Smooth muscle cell (in vitro differentiated cells): Measurements from ENCODE around the gene PRUNE1. TPM values are rescaled to one million over a fixed set of nuclear protein-coding genes. Genes with fewer than 3 reads are reported as not detected.

Source experiments
- DNase-seq: peaks from one replicate; lab custom pipeline; 2025; ENCODE audit not compliant: unreplicated experiment; lab: John Stamatoyannopoulos, UW
- H2AFZ ChIP-seq: fragments of 200-600 bp; sonication (generic); 2 replicates; pipeline ENCODE4 v1.6.0; 2016; ENCODE audit warnings: antibody characterized with exemption, low read depth, mild to moderate bottlenecking
- H3F3A ChIP-seq: fragments of 200-600 bp; sonication (generic); 2 replicates; pipeline ENCODE4 v1.6.0; 2017; ENCODE audit warnings: antibody characterized with exemption, low read depth
- H3K27ac ChIP-seq: fragments of 200-600 bp; sonication (generic); 2 replicates; pipeline ENCODE4 v1.5.1; 2016; ENCODE audit warnings: low read depth, mild to moderate bottlenecking
- H3K27me3 ChIP-seq: fragments of 200-600 bp; sonication (generic); 2 replicates; pipeline ENCODE4 v1.6.1; 2016; ENCODE audit warnings: low read depth, mild to moderate bottlenecking
- H3K36me3 ChIP-seq: fragments of 200-600 bp; sonication (generic); 2 replicates; pipeline ENCODE4 v1.5.1; 2016; ENCODE audit warnings: low read depth
- H3K4me1 ChIP-seq: fragments of 200-600 bp; sonication (generic); 2 replicates; pipeline ENCODE4 v1.5.1; 2016; ENCODE audit warnings: low read depth
- H3K4me2 ChIP-seq: fragments of 200-600 bp; sonication (generic); 2 replicates; pipeline ENCODE4 v1.6.0; 2016; ENCODE audit warnings: mild to moderate bottlenecking
- H3K4me3 ChIP-seq: fragments of 200-600 bp; sonication (generic); 2 replicates; pipeline ENCODE4 v1.5.1; 2016; ENCODE audit warnings: mild to moderate bottlenecking
- H3K79me2 ChIP-seq: fragments of 200-600 bp; sonication (generic); 2 replicates; pipeline ENCODE4 v1.6.0; 2016; ENCODE audit warnings: low read depth, mild to moderate bottlenecking
- H3K9ac ChIP-seq: fragments of 200-600 bp; sonication (generic); 2 replicates; pipeline ENCODE4 v1.6.0; 2016; ENCODE audit warnings: low read depth
- H3K9me3 ChIP-seq: fragments of 200-600 bp; sonication (generic); replicated peaks from 2 replicates; pipeline ENCODE4 v1.5.1; 2016; ENCODE audit warnings: low read depth
- H4K20me1 ChIP-seq: fragments of 200-600 bp; sonication (generic); 2 replicates; pipeline ENCODE4 v1.6.0; 2016; ENCODE audit warnings: low read depth
- WGBS: methylation state at CpG from one replicate; pipeline ENCODE4 v1.1.7; 2016; ENCODE audit warnings: low lambda C conversion rate; 5-methylcytosine and 5-hydroxymethylcytosine counted together
- polyA plus RNA-seq: library from polyadenylated mRNA; unstranded; fragments of >200 nt; fragmentation: Nextera tagmentation; extraction: Ambion mirVana; gene quantifications from 2 replicates; pipeline ENCODE4 v1.2.1, GENCODE V29; 2016
- total RNA-seq: library from RNA; depleted of rRNA; stranded (reverse); fragments of >200 nt; gene quantifications from 2 replicates; pipeline ENCODE4 v1.2.3, GENCODE V29; 2014
- TF ChIP-seq, protein P1 (sequence below): fragments of 200-600 bp; sonication (generic); IDR thresholded peaks from 2 replicates; pipeline ENCODE4 v1.5.1; 2017; ENCODE audit warnings: borderline replicate concordance, mild to moderate bottlenecking, antibody characterized with exemption; ENCODE audit not compliant: insufficient read depth, poor library complexity, severe bottlenecking

The PRUNE1 gene
- total and polyA plus RNA-seq, 2 experiments from 2014 or later: 15.2 to 19.5 TPM

DNA sequence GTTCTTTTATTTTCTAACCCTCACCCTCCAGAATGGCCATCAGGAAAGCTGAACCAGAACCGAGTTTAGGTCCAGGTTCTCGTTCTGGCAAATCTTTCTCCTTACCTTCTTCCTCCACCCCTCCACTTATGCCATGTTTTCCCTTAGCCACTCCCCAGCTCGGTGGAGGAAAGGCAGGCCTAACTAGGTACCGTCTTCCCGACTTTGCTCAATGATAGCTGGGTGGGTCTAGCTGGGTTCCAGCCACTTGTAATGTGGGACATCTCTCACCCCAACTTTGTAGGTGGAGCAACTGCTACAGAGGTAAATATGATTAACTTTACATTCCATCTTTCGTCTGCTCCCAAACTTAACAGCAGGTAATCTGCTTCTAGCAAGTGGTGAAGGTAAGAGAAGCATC lies 28.8 kb downstream of the PRUNE1 start:
- Histone ChIP-seq H2AFZ (no peak overlapping the region), H4K20me1 (no peaks in the 10 kb centered on the region), H3K36me3 (peaks cover 5% of the 10 kb centered on the region), H3F3A (no peaks in the 10 kb centered on the region), H3K9me3 (no peaks in the 10 kb centered on the region), H3K79me2 (no peaks in the 10 kb centered on the region), H3K27ac (no peak overlapping the region), H3K4me1 (no peaks in the 10 kb centered on the region), H3K27me3 (no peaks in the 10 kb centered on the region), H3K4me3 (no peak overlapping the region), H3K4me2 (no peak overlapping the region), H3K9ac (no peak overlapping the region)
- whole genome bisulfite sequencing: 83% methylated on average over 6 of the region's 6 CpGs
- DNase-seq: no peak
- TF ChIP-seq, protein P1, sequence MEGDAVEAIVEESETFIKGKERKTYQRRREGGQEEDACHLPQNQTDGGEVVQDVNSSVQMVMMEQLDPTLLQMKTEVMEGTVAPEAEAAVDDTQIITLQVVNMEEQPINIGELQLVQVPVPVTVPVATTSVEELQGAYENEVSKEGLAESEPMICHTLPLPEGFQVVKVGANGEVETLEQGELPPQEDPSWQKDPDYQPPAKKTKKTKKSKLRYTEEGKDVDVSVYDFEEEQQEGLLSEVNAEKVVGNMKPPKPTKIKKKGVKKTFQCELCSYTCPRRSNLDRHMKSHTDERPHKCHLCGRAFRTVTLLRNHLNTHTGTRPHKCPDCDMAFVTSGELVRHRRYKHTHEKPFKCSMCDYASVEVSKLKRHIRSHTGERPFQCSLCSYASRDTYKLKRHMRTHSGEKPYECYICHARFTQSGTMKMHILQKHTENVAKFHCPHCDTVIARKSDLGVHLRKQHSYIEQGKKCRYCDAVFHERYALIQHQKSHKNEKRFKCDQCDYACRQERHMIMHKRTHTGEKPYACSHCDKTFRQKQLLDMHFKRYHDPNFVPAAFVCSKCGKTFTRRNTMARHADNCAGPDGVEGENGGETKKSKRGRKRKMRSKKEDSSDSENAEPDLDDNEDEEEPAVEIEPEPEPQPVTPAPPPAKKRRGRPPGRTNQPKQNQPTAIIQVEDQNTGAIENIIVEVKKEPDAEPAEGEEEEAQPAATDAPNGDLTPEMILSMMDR: no peak

DNA sequence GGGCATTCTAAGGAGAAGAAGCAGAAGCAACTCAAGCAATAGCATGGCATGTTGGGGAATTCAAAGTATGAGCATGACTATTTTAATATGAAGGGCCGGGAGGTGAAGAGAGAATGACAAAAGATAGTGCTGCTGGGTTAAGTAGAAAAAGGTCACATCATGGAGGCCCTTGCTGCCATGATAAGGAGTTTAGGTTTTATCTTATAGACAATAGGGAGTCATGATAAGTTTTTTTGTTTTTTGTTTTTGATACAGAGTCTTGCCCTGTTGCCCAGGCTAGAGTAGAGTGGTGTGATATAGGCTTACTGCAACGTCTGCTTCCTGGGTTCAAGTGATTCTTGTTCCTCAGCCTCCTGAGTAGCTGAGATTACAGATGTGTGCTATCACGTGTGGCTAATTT lies 31.3 kb downstream of the PRUNE1 start:
- Histone ChIP-seq H3K4me1 (no peaks in the 10 kb centered on the region), H3K79me2 (no peaks in the 10 kb centered on the region), H3K36me3 (peaks cover under 1% of the 10 kb centered on the region), H2AFZ (no peak overlapping the region), H3K9ac (no peak overlapping the region), H3F3A (no peaks in the 10 kb centered on the region), H3K9me3 (no peaks in the 10 kb centered on the region), H3K27me3 (no peaks in the 10 kb centered on the region), H3K27ac (no peak overlapping the region), H3K4me3 (no peak overlapping the region), H3K4me2 (no peak overlapping the region), H4K20me1 (no peaks in the 10 kb centered on the region)
- TF ChIP-seq, protein P1: no peak
- 91% methylated on average over 3 of the region's 3 CpGs for WGBS
- no peak for DNase-seq

DNA sequence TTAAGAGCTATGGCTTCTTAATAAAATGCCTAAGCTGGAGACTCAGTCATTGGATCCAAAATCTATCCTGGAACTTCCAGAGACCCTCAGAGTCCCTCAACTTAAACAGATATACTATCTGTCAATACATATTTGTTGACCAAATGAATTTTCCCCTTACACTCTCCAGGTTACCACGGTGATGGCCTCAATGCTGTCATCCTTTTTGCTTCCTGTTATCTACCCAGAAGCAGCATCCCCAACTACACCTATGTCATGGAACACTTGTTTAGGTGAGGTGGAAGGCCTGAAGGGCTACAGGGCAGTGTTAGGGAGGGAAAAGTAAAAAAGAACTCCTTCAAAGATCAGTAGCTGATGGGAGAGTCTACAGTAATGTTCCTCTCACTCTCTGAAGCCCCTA lies 34.9 kb downstream of the PRUNE1 start:
- Histone ChIP-seq H3K9ac (no peak overlapping the region), H2AFZ (no peak overlapping the region), H3K27ac (no peak overlapping the region), H3K4me2 (no peak overlapping the region), H3F3A (no peaks in the 10 kb centered on the region), H3K4me1 (no peaks in the 10 kb centered on the region), H4K20me1 (no peaks in the 10 kb centered on the region), H3K9me3 (no peaks in the 10 kb centered on the region), H3K79me2 (no peaks in the 10 kb centered on the region), H3K36me3 (no peaks in the 10 kb centered on the region), H3K27me3 (no peaks in the 10 kb centered on the region), H3K4me3 (no peak overlapping the region)
- no peak for DNase-seq
- TF ChIP-seq, protein P1: no peak
- WGBS: 88% methylated on average over 1 of the region's 1 CpG

DNA sequence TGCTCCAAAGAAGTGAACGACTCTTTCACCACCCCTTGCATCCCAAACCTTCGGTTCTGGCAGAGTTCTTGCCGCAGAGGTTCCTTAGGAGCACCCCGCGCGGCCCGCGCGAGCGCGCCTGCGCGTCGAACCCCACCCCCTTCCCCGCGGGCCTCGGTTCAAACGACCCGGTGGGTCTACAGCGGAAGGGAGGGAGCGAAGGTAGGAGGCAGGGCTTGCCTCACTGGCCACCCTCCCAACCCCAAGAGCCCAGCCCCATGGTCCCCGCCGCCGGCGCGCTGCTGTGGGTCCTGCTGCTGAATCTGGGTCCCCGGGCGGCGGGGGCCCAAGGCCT lies 39.3 kb downstream of the PRUNE1 start, which contains the start of gene C1orf56:
C1orf56 (plus strand) TSS at position 161 of the 334 bp plus-strand sequence; CDS start at position 258, 97 bp downstream.
- peak within 1 kb of the TSS; percentile 45 for H3K27ac ChIP-seq
- WGBS: under 1% methylated on average over 28 of the region's 29 CpGs
- H3K4me2 ChIP-seq: peak within 1 kb of the TSS; percentile 89
- H3K36me3 ChIP-seq: no peaks in the 10 kb centered on the region
- peak within 1 kb of the TSS; percentile 62 for H3K9ac ChIP-seq
- DNase-seq: peak; percentile 50
- no peaks in the 10 kb centered on the region for H3K9me3 ChIP-seq
- H3K4me1 ChIP-seq: no peaks in the 10 kb centered on the region
- H3K4me3 ChIP-seq: peak within 1 kb of the TSS; percentile 69
- peak within 1 kb of the TSS; percentile 23 for H2AFZ ChIP-seq
- TF ChIP-seq, protein P1: no peak
- H4K20me1 ChIP-seq: no peaks in the 10 kb centered on the region
- H3F3A ChIP-seq: peaks cover 23% of the 10 kb centered on the region
- H3K79me2 ChIP-seq: no peaks in the 10 kb centered on the region
- H3K27me3 ChIP-seq: no peaks in the 10 kb centered on the region
